H1 (cell line): Measurements from ENCODE around the gene KIF21A.

Experiments used
- CTBP2 ChIP-seq: IDR thresholded peaks from 2 replicates; pipeline ENCODE4 v1.7.0; 2011; ENCODE audit warnings: borderline replicate concordance, mild to moderate bottlenecking, moderate library complexity, mixed read lengths, low read length; ENCODE audit not compliant: insufficient read depth, insufficient read length
- NRF1 ChIP-seq: IDR thresholded peaks from 2 replicates; pipeline ENCODE4 v1.6.1; 2011; ENCODE audit warnings: mild to moderate bottlenecking, low read depth, low read length, improper control_type of control experiment
- POLR2AphosphoS5 ChIP-seq: IDR thresholded peaks from 2 replicates; pipeline ENCODE4 v1.6.1; 2011; ENCODE audit warnings: low read depth, low read length
- TF ChIP-seq, protein P1 (sequence below), 3 experiments: IDR thresholded peaks; 1 replicate in 2 of 3; 2 replicates in 1 of 3; pipeline versions ENCODE4 v1.5.1 to v1.6.1; 2011; ENCODE audit warnings: low read length in 3 of 3, mild to moderate bottlenecking in 3 of 3, inconsistent platforms in 2 of 3, low read depth in 1 of 3, moderate library complexity in 1 of 3; ENCODE audit not compliant: insufficient read depth in 1 of 3; ENCODE audit errors: control extremely low read depth in 1 of 3

DNA sequence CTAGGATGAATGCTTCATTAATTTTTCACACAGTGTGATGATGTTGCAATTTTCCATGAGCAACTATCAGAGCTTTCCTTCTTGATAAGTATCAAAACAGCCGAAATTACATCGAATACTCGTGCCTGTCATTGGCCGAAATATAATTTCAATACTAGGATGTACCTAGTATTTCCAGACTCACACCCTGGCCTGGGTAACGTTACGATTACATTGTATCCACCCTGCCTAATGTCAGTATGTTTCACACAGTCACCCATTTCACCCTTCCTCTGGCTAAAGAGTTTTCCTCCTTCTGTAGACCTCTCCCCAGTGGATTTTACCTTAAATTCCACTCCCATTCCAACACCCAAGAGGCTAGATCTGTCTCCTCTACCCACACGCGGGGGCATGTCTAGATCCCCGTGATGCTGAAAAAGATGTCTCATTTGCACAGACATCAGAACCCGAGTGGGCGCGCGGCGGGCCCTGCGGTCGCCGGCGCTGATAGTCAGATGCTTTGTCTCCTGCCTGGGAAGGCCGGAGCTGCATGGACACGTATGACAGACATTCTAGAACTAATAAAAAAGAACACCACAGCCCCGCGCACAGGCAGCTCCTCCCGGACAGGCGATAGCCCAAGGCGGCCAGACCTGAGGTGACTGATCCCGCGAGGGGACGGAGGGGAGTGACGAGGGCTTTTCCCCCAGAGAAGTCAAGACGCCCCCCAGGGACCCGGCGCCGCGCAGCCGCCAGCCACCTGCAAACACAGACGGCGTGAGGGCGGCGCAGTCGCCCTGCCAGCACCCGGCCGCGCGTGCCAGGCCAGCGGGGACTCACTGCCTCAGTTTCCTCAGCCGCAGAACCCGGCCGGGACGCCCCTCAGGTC is 723 bp downstream of the KIF21A start:
- TF ChIP-seq NRF1 (no peak), CTBP2 (no peak), POLR2AphosphoS5 (no peak)
- TF ChIP-seq, protein P1, sequence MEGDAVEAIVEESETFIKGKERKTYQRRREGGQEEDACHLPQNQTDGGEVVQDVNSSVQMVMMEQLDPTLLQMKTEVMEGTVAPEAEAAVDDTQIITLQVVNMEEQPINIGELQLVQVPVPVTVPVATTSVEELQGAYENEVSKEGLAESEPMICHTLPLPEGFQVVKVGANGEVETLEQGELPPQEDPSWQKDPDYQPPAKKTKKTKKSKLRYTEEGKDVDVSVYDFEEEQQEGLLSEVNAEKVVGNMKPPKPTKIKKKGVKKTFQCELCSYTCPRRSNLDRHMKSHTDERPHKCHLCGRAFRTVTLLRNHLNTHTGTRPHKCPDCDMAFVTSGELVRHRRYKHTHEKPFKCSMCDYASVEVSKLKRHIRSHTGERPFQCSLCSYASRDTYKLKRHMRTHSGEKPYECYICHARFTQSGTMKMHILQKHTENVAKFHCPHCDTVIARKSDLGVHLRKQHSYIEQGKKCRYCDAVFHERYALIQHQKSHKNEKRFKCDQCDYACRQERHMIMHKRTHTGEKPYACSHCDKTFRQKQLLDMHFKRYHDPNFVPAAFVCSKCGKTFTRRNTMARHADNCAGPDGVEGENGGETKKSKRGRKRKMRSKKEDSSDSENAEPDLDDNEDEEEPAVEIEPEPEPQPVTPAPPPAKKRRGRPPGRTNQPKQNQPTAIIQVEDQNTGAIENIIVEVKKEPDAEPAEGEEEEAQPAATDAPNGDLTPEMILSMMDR (IDR thresholded peaks at IDR 0.05; ENCODE audit: control extremely low read depth in 1 of 3, insufficient read depth in 1 of 3, low read depth in 1 of 3, low read length in 3 of 3), result no peak
